Testis (tissue), 2 donors: ENCODE data around the gene LRIG1.

Source experiments
- POLR2A ChIP-seq: fragments of 450-650 bp; IDR thresholded peaks from one replicate; pipeline ENCODE4 v1.6.1; 2017; ENCODE audit warnings: antibody characterized with exemption, mild to moderate bottlenecking, moderate library complexity
- TF ChIP-seq, protein P1 (sequence below), 3 experiments: fragments of 450-650 bp in 2 of 3; fragments of 200-600 bp in 1 of 3; sonication (generic) in 1 of 3; IDR thresholded peaks; one replicate each; pipeline ENCODE4 v1.5.1; 2016 to 2019; ENCODE audit warnings: antibody characterized with exemption in 3 of 3, mild to moderate bottlenecking in 2 of 3, moderate library complexity in 1 of 3

DNA sequence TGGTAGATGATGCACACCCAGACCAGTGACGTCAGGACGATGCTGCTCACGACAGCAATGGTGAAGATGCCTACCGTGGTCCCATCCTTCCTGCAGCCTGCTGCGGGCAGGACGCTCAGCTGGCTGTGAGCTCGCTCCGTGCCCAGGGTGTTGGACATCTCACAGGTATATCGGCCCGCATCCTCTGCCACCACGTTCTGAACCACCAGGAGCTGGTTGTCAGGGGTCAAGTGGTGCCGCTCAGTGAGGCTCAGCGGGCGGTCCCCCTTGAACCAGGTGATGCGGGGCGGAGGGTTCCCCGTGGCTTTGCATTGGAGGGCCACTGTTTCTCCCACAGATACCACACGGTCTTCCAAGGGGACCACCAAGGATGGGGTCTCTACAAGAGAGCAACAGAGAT is 117.8 kb downstream of the LRIG1 start:
- TF ChIP-seq POLR2A: no peak
- TF ChIP-seq, protein P1, sequence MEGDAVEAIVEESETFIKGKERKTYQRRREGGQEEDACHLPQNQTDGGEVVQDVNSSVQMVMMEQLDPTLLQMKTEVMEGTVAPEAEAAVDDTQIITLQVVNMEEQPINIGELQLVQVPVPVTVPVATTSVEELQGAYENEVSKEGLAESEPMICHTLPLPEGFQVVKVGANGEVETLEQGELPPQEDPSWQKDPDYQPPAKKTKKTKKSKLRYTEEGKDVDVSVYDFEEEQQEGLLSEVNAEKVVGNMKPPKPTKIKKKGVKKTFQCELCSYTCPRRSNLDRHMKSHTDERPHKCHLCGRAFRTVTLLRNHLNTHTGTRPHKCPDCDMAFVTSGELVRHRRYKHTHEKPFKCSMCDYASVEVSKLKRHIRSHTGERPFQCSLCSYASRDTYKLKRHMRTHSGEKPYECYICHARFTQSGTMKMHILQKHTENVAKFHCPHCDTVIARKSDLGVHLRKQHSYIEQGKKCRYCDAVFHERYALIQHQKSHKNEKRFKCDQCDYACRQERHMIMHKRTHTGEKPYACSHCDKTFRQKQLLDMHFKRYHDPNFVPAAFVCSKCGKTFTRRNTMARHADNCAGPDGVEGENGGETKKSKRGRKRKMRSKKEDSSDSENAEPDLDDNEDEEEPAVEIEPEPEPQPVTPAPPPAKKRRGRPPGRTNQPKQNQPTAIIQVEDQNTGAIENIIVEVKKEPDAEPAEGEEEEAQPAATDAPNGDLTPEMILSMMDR (IDR thresholded peaks at IDR 0.05): no peak
